Gastrocnemius medialis (tissue), 4 donors: ENCODE data around the gene NOXO1.

Experiments used
- CTCF ChIP-seq, 5 experiments: fragments of 450-650 bp in 3 of 5; fragments of 200-600 bp in 2 of 5; sonication (generic) in 2 of 5; IDR thresholded peaks in 4 of 5; conservative IDR thresholded peaks in 1 of 5; 1 replicate in 4 of 5; 2 replicates in 1 of 5; pipeline ENCODE4 v1.5.1; 2016 to 2019; ENCODE audit warnings: antibody characterized with exemption in 5 of 5, mild to moderate bottlenecking in 3 of 5, moderate library complexity in 3 of 5
- POLR2A ChIP-seq, 2 donors: fragments of 450-650 bp; IDR thresholded peaks; one replicate each; pipeline ENCODE4 v1.6.1; 2017; ENCODE audit warnings: antibody characterized with exemption in 2 of 2, mild to moderate bottlenecking in 2 of 2, moderate library complexity in 2 of 2

- TF ChIP-seq POLR2A (IDR thresholded peaks at IDR 0.05) (no peak), CTCF (IDR thresholded peaks at IDR 0.05 in 4 of 5, conservative IDR thresholded peaks at IDR 0.05 in 1 of 5) (no peak)
Measured at GRCh38 chr16:1942047-1942809, 39.0 kb downstream of the NOXO1 start.
